ENCODE results near the gene MAN2C1.
A peak's percentile ranks its signal among the peaks of the same experiment; 100 is the strongest.

The MAN2C1 gene

GRCh38 chr15:75367913-75368688 lies at the start of gene MAN2C1:
Gene MAN2C1 (minus strand): TSS chr15:75368607. CDS start chr15:75368583, 24 bp downstream.
- TF ChIP-seq, protein P1, sequence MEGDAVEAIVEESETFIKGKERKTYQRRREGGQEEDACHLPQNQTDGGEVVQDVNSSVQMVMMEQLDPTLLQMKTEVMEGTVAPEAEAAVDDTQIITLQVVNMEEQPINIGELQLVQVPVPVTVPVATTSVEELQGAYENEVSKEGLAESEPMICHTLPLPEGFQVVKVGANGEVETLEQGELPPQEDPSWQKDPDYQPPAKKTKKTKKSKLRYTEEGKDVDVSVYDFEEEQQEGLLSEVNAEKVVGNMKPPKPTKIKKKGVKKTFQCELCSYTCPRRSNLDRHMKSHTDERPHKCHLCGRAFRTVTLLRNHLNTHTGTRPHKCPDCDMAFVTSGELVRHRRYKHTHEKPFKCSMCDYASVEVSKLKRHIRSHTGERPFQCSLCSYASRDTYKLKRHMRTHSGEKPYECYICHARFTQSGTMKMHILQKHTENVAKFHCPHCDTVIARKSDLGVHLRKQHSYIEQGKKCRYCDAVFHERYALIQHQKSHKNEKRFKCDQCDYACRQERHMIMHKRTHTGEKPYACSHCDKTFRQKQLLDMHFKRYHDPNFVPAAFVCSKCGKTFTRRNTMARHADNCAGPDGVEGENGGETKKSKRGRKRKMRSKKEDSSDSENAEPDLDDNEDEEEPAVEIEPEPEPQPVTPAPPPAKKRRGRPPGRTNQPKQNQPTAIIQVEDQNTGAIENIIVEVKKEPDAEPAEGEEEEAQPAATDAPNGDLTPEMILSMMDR (IDR thresholded peaks at IDR 0.05; ENCODE audit: insufficient read depth, low read depth, low read length, missing control alignments), result peak; percentile 86
- H3K4me3 ChIP-seq (ENCODE audit: low read depth, low read length), result peak within 1 kb of the TSS; percentile 78
- peak; percentile 99 for DNase-seq (ENCODE audit: low read depth)

DNA sequence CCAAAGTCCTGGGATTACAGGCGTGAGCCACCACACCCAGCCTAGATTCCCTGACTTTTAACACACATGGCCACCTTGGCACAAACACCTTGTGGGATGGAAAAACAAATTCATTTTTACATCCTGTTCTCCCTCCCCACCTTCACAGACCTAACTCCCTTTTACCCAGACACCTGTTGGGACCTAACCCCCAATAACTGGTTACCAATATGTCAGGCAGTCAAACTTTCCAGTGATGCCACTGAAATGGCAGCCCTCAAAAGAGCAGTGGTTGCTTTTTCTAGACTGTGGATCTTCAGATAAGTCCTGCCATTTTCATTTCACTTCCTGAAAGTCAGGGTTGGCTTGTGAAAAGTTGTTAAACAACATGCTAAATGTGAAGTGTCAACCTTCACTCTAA lies 48.2 kb upstream of the MAN2C1 start:
- H3K4me3 ChIP-seq (ENCODE audit: low read depth, low read length), result no peak overlapping the region
- no peak for DNase-seq (ENCODE audit: low read depth)
- TF ChIP-seq, protein P1 (IDR thresholded peaks at IDR 0.05; ENCODE audit: insufficient read depth, low read depth, low read length, missing control alignments), result no peak

DNA sequence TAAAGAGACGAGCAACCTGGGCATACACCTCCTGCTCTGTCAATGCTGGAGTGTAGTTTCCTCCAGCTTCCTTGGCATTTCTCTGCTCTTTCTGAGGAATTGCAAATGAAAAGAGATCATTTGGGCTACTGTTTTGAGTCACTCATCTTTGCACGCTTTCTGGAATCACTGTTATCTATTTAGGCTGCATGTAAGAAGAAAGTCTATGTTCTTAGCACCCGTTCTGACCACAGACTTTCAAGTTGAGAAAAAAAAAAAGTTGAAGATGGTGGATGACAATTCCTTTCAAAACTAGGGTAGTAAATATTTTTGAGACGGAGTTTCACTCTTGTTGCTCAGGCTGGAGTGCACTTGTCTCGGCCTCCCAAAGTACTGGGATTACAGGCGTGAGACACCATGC lies 41.8 kb upstream of the MAN2C1 start:
- DNase-seq (ENCODE audit: low read depth), result peak; percentile 37
- TF ChIP-seq, protein P1 (IDR thresholded peaks at IDR 0.05; ENCODE audit: insufficient read depth, low read depth, low read length, missing control alignments), result no peak
- H3K4me3 ChIP-seq (ENCODE audit: low read depth, low read length), result no peak overlapping the region

- no peak overlapping the region for H3K4me3 ChIP-seq (ENCODE audit: low read depth, low read length)
- DNase-seq (ENCODE audit: low read depth), result no peak
- TF ChIP-seq, protein P1 (IDR thresholded peaks at IDR 0.05; ENCODE audit: insufficient read depth, low read depth, low read length, missing control alignments), result no peak
Measured at GRCh38 chr15:75407083-75407482, 38.7 kb upstream of the MAN2C1 start.

DNA sequence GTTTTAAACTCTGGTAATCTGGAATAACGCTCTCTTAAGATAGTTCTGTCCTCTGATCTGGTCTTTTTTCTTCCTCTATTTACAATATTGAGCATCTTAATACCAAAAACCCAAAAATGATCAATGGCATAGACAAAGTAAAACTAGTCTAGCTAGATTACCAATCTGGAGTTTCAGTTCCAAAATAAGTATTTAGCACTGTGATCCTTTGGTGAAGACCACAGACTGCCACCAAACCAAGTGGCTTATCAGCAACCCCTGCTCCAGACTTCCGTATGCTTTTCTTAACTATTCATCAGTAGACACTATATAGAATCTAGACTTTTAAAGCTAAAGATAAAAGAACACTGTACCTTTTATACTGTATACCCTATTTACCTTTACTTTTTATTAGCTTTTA lies 35.5 kb upstream of the MAN2C1 start:
- TF ChIP-seq, protein P1 (IDR thresholded peaks at IDR 0.05; ENCODE audit: insufficient read depth, low read depth, low read length, missing control alignments), result no peak
- DNase-seq (ENCODE audit: low read depth), result no peak
- H3K4me3 ChIP-seq (ENCODE audit: low read depth, low read length), result no peak overlapping the region

DNA sequence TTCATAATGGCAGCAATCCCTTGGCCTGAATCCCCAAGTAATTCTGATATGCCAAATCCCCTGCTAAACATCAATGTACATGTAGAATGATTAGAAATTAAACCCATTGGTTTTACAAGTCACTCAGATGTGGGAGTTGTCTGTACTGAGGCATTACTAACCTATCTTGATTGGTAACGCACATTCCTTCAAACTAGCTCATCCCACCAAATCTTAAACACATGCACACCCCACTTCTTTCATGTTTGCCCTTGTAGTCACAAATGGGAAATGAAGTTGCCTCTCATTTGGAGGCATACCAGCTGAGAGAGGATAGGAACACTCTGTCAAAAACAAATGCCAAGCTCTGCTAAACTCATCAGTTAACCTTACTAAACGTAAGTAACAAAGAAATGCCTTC lies 29.1 kb upstream of the MAN2C1 start:
- DNase-seq (ENCODE audit: low read depth), result no peak
- no peak overlapping the region for H3K4me3 ChIP-seq (ENCODE audit: low read depth, low read length)
- TF ChIP-seq, protein P1 (IDR thresholded peaks at IDR 0.05; ENCODE audit: insufficient read depth, low read depth, low read length, missing control alignments), result no peak
